DND-41 (cell line): ENCODE measurements around the gene SEMA4A.

Source experiments
- CTCF ChIP-seq: IDR thresholded peaks from 2 replicates; pipeline ENCODE4 v1.5.1; 2012; ENCODE audit warnings: borderline replicate concordance, low read length, moderate library complexity, mild to moderate bottlenecking; ENCODE audit not compliant: poor library complexity, severe bottlenecking; ENCODE audit errors: extremely low read depth
- EZH2 ChIP-seq: IDR thresholded peaks from 3 replicates; pipeline ENCODE4 v1.6.1; 2012; ENCODE audit warnings: borderline replicate concordance, low read depth, mild to moderate bottlenecking, moderate library complexity, low read length, inconsistent platforms; ENCODE audit not compliant: severe bottlenecking

- TF ChIP-seq CTCF (no peak), EZH2 (no peak)
Observed at GRCh38 chr1:156198831-156199349, 45.5 kb downstream of the SEMA4A start.
